NT2/D1 (cell line): ENCODE data around the gene STARD3.

ENCODE experiments used
- YY1 ChIP-seq: IDR thresholded peaks from 2 replicates; pipeline ENCODE4 v1.6.1; 2011; ENCODE audit not compliant: insufficient read length, insufficient read depth
- ZNF274 ChIP-seq: IDR thresholded peaks from 2 replicates; pipeline ENCODE4 v1.6.1; 2011; ENCODE audit warnings: mild to moderate bottlenecking, low read depth, low read length

GRCh38 chr17:39647256-39647655, 10.3 kb downstream of the STARD3 start:
- no peak for TF ChIP-seq YY1
- no peak for TF ChIP-seq ZNF274
